GM18499 (cell line): ENCODE results near the gene DPH7.
"Not testable (repeated sequence)": the region's sequence is repeated elsewhere in the genome, so short reads cannot be mapped to it uniquely, and the experiment has no call there.

Experiments used
- ATAC-seq: cut with Tn5 transposase; IDR thresholded peaks from one replicate; pipeline ENCODE4 v1.9.1; 2021; ENCODE audit warnings: moderate number of reproducible peaks; ENCODE audit not compliant: insufficient read depth, unreplicated experiment

DPH7 gene

GRCh38 chr9:137581361-137582285 lies 2.9 kb upstream of the DPH7 start:
- ATAC-seq = no peak

DNA sequence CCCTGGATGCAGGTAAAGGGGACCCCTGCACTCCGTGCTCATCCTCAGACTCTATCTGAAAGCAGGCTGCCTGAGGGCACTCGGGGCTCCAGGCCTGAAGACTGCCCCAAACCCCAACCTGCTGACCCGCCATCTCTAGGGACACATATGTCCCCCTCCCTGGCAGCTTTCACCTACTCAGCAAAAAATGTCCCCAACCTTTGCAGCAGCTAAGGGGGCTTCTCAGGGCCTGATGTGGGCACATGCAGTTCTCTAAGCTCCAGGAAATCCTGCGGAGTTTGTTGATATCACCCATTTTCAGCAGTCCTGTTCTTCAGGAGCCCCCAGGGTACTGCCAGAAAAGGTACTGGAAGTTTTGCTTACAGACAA lies 2.2 kb upstream of the DPH7 start:
- ATAC-seq = no peak

DNA sequence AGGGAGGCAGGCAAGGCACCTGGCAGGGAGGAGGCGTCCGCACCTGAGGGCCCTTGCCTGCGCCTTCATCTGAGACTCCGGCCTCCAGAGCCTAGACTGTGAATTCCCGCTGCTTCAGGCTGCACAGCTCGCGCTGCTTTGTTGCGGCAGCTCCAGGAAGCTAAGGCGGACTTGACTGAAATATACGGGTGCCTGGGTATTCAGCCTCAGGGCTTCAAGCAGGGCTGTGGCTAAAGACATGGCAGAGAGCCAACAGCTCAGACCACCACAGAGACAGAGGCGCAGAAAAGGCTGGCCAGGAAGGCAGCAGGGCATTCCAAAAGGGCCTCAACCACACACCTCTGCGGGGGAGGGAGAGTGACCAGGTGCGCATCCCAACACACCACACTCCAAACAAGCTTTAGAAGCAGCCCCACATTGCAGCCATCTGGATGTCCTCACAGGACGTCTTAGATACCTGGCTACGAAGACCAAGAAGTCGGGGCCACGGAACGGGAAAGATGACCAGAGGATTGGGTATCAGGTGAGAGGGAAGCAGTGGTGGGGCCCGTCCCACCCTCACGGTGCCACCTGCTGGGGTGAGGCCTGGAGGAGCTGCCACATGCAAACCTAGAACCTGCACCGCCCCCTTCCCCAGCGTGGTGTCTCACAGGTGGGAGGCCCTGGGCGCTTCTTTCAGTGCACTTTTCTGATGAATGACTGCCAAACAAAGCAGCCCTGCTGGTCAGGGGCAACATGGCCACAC lies 1.7 kb upstream of the DPH7 start:
- ATAC-seq = no peak

DNA sequence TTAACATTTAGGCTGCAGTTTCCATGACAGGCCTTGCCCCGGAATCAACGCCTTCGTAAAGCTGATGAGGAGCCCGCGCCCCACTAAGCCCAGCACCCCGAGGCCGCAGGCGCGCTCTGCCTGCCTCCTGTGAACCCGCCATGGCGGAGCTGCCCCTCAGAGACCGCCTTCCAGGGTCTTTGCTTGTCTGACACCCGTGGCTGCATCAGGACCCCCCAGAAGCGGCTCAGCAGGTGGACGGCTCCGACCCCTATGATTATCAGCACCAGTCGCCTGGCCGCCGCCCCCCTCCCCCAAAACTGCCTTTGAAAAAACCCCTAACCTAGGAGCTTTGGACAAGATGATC lies 507 bp upstream of the DPH7 start:
- no peak for ATAC-seq

DNA sequence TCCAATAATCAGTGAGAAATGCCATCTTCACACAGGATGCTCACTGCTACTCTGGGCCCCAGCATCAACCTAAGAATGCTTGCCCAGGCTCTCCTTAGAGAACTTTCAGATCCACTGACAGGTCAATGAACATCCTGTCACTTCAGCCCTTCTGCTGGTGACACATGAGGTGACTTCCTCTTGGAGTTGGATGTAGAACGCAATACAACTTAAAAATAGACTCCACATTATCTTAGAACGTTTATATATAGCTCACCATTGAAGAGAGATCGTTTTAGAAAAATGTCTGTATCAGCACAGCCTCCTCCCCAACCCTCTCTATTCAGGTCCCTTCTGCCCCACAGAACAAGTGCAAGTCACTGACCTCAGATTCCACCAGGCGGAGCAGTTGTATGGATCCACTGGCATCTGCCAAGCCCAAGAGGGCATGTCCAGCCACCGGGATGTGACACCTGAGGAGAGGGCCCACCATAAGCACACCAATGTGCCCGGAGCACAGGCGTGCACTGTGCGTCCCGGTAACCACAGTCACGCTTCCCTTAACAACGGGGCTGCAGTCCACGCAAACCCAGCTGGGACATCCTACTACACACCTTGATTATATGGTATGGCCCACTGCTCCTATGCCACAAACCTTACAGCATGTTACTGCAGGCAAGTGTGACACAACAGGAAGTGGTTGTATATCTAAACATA lies 2.9 kb downstream of the DPH7 start:
- no peak for ATAC-seq

DNA sequence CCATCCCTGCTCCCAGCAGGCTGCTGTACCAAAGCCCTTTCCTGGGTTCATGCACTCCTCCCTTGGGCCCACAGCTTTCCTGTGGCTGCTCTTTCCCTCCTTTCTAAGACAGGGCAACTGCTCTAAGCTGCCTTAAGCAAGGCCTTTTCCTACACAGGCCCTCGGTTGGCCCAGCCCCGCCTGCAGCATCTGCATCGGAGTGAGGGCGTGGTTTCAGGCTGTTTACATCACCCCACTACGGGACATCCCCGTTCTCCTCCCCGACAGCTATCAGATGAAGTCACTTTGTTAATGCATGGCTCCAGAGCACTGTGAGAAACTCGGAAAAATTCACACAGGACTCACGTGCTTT lies 3.4 kb downstream of the DPH7 start:
- ATAC-seq = no peak

- ATAC-seq = no peak
Observed at GRCh38 chr9:137574192-137574591, 4.5 kb downstream of the DPH7 start.

GRCh38 chr9:137570566-137570965 lies 8.2 kb downstream of the DPH7 start:
- ATAC-seq = no peak

- no peak for ATAC-seq
Observed at GRCh38 chr9:137569609-137570203, 9.0 kb downstream of the DPH7 start.

DNA sequence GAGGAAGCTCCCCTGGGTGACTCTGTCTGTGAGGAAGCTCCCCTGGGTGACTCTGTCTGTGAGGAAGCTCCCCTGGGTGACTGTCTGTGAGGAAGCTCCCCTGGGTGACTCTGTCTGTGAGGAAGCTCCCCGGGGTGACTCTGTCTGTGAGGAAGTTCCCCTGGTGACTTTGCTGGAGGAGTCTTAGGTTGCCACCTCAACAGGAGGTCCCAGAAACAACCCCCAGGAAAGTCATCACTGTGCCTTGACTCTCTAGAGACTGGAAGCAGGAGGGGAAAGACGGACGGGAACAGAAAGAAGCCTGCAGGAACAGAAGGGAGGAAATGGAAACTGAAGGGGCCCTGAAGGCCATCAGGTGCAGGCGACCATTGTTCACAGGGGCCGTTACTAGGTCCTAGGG lies 10.3 kb downstream of the DPH7 start:
- ATAC-seq = not testable (repeated sequence)

- ATAC-seq = no peak
Observed at GRCh38 chr9:137564817-137565411, 13.8 kb downstream of the DPH7 start.

- ATAC-seq = no peak
Observed at GRCh38 chr9:137564134-137564533, 14.6 kb downstream of the DPH7 start.

DNA sequence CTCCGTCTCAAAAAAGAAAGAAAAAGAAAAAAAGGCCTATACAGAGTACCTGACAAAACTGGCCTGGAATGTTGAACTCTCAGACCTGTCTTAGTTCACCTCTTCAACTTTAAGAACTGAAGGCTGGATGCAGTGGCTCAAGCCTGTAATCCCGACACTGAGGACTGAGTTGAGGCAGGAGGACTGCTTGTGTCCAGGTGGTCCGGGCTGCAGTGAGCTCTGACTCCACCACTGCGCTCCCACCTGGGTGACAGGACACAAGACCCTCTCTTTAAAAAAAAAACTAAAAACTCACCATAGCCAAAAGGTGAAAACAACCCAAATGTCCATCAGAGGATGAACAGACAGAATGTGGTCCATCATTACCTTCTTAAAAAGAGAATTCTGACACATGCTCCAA lies 20.6 kb downstream of the DPH7 start:
- no peak for ATAC-seq

GRCh38 chr9:137556069-137556838 lies 22.5 kb downstream of the DPH7 start:
- ATAC-seq = no peak

GRCh38 chr9:137555179-137555578 lies 23.5 kb downstream of the DPH7 start:
- no peak for ATAC-seq

DNA sequence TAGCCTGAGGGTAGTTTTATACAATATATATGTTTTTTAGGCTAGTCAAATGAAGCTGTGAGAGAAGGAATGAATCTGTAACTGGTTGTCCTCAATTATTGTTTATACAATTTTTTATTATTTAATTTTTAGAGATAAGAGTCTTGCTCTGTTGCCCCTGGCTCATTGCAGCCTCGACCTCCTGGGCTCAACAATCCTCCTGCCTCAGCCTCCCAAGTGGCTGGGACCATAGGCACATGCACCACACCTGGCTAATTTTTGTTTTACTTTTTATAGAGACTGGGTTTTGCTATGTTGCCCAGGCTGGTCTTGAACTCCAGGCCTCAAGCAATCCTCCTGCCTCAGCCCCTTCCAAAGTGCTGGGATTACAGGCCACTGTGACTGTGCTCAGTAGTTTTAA lies 24.4 kb downstream of the DPH7 start:
- no peak for ATAC-seq

- not testable (repeated sequence) for ATAC-seq
Observed at GRCh38 chr9:137553654-137554053, 25.1 kb downstream of the DPH7 start.

DNA sequence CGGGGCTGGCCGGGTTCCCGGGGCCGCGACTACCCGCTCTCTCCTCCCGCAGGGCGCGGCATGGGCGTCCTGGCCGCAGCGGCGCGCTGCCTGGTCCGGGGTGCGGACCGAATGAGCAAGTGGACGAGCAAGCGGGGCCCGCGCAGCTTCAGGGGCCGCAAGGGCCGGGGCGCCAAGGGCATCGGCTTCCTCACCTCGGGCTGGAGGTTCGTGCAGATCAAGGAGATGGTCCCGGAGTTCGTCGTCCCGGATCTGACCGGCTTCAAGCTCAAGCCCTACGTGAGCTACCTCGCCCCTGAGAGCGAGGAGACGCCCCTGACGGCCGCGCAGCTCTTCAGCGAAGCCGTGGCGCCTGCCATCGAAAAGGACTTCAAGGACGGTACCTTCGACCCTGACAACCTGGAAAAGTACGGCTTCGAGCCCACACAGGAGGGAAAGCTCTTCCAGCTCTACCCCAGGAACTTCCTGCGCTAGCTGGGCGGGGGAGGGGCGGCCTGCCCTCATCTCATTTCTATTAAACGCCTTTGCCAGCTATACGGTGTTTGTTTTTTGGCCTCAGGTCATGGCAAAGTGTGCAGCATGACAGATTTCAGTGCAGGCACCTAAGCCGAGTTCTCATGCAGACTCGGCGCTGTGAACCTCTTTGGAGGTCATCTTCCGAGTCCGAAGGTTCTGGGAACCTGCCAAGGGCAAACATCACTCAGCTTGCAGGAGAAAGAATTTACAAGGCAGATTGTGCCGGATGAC lies 26.5 kb downstream of the DPH7 start:
- no peak for ATAC-seq
